Smooth muscle cell of the brain vasculature (primary cell): ENCODE results near the gene SLC3A2.
"Not testable (repeated sequence)": the region's sequence is repeated elsewhere in the genome, so short reads cannot be mapped to it uniquely, and the experiment has no call there.

Experiments
- DNase-seq: peaks from one replicate; pipeline ENCODE4 v3.0.0-alpha.2; 2012; ENCODE audit warnings: low read depth, low spot score

SLC3A2 gene

DNA sequence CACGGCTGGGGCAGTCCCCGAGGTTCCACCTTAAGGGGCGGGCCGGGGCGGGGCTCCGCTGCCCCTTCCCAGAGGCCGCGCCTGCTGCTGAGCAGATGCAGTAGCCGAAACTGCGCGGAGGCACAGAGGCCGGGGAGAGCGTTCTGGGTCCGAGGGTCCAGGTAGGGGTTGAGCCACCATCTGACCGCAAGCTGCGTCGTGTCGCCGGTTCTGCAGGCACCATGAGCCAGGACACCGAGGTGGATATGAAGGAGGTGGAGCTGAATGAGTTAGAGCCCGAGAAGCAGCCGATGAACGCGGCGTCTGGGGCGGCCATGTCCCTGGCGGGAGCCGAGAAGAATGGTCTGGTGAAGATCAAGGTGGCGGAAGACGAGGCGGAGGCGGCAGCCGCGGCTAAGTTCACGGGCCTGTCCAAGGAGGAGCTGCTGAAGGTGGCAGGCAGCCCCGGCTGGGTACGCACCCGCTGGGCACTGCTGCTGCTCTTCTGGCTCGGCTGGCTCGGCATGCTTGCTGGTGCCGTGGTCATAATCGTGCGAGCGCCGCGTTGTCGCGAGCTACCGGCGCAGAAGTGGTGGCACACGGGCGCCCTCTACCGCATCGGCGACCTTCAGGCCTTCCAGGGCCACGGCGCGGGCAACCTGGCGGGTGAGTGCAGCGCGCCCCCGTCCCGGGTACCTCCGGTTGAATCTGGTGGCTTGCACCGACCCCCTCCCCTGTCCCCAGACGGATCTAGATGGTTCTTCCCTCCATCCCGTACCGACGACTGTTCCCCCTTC, at the start of gene SLC3A2:
SLC3A2 (plus strand) TSS at position 94 of the 776 bp plus-strand sequence; CDS start at position 222, 128 bp downstream.
- no peak for DNase-seq

GRCh38 chr11:62830904-62831519, 49.7 kb upstream of the SLC3A2 start:
- DNase-seq, result no peak

DNA sequence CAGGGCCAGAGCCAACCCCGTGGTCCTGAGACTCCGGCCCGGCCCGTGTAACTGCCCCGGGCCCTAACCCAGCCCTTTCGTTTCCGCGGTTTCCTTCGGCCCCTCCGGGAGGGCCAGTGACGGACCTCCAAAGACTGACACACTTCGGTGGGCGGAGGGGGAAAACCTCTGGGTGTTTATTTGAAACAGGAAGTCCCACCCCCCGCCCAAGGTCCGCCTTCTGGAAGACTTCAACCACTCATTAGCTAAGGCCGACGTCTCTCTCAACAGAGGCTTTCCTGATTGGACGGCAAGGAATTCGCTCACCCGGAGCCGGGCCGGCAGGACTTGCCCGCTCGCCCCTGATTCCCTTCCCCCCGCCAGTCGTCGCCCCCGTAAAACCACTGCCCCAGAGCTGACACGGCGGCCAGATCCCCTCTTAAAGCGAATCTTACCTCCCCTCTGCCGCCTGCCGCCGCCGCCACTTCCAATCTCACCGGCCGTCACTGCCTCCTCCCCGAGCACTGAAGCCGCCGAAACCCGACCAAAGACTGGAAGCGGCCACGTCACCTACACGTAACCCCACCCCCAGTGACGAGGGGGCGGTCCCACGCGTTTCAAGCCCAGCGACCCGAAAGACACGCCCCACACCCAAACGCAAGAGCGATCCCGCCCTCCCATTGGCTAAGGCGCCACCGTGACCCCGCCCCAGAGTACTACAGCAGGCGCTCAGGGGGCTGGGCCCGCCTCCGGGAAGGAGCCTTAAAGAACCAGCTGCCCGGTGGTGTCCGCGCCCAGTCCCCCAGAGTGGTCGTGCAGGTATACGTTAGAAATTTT, 49.0 kb upstream of the SLC3A2 start, which contains the start of gene STX5:
STX5 (minus strand) TSS at position 532 of the 816 bp plus-strand sequence. CDS start 808 bp downstream, outside the sequence.
- DNase-seq, result peak; percentile 99

GRCh38 chr11:62832336-62833234, 48.1 kb upstream of the SLC3A2 start, which contains the start of gene TEX54:
TSS of gene TEX54 (minus strand) at chr11:62832841.
- DNase-seq, result no peak

DNA sequence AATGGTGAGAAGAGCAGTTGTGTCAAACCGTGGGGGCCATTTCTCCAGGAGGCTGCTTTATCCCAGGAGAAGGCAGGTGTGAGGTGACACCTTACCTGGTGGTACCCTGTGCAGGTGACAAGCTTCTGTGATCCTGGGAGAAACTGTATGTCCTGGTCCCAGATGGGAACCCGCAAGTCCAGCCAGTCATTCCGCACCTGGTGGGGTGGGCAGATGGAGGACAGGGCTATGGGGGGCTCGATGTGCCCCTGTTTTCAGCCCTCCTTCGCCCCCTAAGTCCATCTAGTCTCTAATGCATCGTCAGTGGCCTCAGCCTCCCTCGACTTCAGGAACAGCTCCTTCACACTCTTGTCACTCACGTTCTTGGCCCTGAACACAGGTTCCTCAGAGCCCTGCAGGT, 45.4 kb upstream of the SLC3A2 start:
- no peak for DNase-seq

DNA sequence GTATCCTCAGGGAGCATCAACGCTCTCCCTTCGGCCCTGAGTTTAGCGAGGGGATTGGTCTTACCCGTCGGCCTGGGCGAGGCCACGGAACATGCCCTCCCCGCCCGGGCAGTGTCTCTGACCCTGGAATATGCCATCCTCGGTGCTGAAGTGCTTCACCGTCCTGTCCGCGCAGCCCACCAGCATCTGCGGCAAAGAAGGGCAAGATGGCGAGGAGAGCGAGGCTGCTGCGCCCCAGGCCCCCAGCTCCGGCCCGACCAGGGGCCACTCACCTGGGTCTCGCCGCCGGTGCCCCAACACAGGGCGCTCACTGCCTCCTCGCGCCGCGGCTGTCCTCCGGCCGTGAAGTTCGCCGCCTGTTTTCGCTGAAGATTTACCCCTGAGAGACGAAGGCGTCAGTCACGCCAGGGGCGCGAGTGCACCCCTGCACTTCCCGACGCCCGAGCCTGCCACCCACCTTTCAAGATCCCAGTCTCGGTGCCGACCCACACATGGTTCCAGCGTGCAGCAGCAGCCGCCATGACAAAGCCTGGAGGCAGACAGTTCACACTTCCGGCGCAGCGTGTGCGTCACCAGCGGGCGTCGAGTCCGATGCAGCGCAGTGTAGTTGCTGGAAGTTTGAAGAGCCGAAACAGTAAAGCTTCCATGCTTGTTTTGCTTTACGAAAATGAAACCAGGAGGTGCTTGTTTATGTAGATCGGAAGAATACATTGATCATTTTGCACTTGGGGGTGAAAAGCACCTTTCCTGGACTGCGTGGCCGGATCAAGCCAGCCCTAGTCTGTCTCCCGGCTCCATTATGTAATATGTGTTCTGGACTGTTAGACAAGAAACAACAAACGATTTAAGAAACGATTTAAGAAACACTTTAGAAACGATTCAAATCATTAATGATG, 41.4 kb upstream of the SLC3A2 start, which contains the start of gene WDR74:
WDR74 (minus strand) TSS at position 541 of the 896 bp plus-strand sequence; CDS start at position 521, 20 bp downstream.
- DNase-seq, result peak; percentile 81

DNA sequence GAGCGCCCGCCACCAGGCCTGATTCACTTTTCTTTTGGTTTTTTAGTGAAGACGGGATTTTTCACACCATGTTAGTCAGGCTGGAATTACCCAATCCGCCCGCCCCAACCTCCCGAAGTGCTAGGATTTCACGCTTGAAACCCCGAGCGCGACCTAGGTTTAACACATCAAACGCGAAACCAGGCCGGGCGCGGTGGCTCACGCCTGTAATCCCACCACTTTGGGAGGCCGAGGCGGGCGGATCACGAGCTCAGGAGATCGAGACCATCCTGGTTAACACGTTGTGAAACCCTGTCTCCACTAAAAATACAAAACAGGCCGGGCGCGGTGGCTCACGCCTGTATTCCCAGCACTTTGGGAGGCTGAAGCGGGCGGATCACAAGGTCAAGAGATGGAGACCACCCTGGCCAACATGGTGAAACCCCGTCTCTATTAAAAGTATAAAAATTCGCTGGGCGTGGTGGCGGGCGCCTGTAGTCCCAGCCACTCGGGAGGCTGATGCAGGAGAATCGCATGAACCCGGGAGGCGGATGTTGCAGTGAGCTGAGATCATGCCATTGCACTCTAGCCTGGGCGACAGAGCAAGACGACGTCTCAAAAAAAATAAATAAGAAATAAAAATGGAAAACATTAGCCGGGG, 39.9 kb upstream of the SLC3A2 start:
- DNase-seq, result peak; percentile 36

- peak; percentile 93 for DNase-seq
These were observed 39.1 kb upstream of the SLC3A2 start for GRCh38 chr11:62841361-62842170.

DNA sequence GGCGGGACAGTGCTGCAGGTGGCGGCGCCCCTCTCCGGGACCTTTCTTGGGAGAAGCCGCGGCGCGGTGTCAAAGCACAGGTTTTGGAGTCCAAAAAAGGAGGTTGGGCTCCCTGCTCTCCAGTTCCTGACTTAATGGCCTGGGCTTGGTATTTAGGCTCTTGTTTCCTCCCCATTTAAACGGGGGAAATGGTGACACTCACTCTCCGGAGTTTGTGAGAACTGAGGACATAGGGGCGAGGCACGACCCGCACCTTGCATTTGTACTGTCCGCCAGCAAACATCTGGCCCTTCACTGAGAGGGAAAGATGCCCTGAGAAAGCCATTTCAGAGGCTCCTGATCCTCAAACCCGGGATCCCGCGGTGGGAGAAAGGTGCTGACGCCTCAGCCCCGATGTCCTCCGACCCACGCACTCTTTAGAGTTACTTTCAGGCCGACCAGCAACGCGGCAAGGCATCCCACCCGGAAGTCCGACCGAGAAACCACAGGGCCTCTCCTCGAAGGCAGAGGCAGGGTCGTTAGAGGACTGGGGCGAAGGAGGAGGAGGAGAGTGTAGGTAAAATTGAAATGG, 38.4 kb upstream of the SLC3A2 start:
- no peak for DNase-seq

DNA sequence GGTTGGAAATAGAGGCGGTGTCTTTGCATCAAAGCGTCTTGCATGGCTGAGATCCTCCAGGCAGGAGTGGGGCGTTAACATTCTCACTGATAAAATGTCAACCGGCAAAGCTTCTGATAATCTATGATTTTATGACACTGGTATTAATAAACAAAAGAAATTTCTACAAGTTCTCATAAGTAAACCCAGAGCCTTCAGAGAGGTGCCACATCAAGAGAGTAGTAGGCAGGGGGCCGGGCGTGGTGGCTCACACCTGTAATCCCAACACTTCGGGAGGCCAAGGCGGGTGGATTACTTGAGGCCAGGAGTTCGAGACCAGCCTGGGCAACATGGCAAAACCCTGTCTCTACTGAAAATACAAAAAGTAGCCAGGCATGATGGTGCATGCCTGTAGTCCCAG, 37.8 kb upstream of the SLC3A2 start:
- DNase-seq, result not testable (repeated sequence)

DNA sequence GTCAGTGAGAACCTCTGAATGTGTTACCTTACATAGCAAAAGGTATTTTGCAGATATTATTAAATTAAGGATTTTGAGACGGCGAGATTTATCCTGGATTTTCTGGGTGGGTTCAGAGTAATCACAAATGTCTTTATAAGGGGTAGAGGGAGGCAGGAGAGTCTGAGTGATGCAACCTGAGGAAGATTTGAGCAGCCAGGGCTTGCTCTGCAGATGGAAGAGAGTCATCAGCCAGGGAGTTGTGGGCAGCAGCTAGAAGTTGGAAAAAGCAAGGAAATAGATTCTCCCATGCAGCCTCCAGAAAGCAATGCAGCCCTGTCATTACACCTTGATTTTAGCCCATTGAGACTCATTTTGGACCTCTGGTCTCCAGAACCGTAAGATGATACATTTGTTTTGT, 37.2 kb upstream of the SLC3A2 start:
- DNase-seq, result no peak

- no peak for DNase-seq
These were observed 36.5 kb upstream of the SLC3A2 start for GRCh38 chr11:62844154-62844553.

- no peak for DNase-seq
These were observed 34.5 kb upstream of the SLC3A2 start for GRCh38 chr11:62846177-62846576.

- no peak for DNase-seq
These were observed 32.9 kb upstream of the SLC3A2 start for GRCh38 chr11:62847767-62848314.

GRCh38 chr11:62850911-62851806, 29.5 kb upstream of the SLC3A2 start:
- no peak for DNase-seq

DNA sequence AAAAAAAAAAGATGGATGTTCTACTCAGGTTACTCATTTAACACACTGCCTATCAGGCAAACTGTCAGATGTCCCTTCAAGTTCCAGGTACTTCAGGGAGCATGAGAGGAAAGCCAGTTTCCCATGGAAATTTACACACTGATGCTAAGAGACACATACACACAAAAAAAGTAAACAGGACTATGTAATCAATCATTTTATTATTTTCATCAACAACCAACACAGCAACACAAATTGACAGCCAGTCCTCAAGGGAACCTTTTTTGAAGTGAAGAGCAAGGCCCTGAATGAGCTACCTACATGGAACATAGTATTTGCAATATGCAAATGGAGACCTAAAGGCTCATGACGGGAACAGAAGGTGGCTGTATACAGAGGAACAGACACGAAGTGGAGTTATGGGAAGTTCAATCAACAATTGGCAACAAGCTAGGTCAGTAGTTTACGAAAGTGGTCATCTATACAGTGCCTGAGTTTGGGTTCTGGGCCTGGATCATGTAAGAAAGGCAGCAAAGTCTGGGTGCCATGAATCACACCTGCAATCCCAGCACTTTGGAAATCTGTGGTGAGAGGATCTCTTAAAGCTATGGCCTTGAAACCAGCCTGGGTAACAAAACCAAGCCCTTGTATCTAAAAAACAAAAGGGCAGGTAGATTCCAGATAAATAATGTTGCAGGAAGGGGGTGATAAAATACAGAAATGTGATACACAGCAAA, 28.7 kb upstream of the SLC3A2 start:
- no peak for DNase-seq
